Activated CD4-positive, CD25-positive, alpha-beta regulatory T cell (primary cell): ENCODE data around the gene PPP6R1.

Source experiments
- DNase-seq, 4 experiments: peaks; one replicate each; lab custom pipeline; 2025; lab: John Stamatoyannopoulos, UW

Gene PPP6R1

DNA sequence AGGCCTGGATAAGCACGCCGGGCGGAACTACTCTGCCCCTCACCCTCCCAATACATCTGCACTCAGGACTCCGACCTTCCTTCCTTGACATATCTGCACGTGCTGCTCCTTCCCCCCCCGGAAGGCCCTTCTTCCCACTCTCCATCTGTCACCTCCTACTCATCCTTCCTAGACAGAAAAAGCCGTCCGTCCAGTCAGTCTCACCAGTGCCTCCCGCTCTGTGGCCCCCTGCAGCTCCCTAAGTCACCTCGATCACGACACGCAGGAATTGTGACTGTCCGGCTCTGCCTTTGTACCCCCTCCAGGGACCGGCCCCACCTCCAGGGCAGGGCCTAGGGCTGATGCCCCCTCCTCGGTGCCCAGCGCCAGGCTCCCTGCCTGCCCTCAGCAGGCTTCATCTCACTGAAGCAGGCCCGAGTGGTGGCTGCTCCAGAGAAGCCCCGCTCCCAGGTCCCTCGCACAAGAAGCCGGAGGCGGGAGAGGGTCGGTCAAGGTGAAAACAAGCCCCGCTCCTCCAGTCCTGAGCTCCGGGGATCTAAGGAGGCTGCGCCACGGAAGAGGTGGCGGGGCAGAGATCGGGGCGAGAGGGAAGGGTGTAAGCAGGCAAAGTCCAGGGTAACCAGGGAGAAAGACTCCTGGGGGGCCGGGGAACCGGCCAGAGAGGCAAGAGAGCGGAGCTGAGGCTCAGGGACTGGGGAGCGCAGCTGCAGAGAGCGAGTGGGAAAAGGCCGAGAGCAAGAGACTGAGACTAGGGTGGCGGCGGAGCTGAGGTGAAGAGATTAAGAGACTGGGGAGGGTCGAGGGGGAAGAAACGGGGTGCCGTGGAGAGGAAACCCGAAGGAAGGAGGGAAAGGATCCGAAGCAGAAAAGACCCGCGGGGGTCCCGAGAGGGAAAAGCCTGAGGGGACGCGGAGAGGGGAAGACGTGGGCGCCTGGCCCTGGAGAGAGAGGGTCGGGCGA is 1.1 kb downstream of the PPP6R1 start:
- DNase-seq = no peak

DNA sequence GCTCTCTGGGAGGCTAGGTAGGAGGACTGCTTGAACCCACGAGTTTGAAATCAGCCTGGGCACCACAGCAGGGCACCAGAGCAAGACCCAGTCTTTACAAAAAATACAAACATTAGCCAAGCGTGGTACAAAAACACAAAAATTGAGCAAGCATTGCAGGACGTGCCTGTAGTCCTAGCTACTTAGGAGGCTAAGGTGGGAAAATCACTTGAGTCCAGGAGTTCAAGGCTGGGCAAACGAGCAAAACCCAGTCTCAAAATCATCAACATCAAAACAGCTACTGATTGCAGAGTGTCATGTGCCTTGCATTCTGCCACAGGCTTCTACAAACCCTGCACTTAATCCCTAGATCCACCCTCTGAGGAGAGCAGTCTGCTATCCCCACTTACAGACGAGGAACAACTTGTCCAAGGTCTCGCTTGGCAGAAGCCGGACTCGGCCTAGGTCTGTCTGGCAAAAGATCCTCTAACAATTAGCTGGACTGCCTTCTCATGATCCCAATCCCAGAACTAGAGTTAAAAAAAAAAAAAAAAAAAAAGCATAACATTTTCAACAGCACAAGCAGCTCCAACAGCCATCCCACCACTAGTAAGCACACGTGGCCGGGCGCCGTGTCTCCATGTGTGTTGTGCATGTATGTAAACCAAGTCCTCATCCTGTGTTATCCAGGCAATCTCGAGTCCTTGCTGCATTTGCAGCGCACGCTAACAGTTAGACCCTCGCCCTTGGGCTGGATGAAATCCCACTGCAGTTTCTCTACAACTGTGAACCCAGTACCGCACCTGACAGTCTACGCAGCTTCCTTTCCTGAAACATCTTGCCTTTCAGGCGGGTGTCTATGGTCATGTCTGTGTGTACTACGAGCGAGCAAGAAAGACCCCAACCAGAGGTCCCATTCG is 2.0 kb downstream of the PPP6R1 start:
- no peak for DNase-seq

GRCh38 chr19:55255618-55256423 is 3.0 kb downstream of the PPP6R1 start:
- peak in 1 of 4 experiments; percentile 18 for DNase-seq

DNA sequence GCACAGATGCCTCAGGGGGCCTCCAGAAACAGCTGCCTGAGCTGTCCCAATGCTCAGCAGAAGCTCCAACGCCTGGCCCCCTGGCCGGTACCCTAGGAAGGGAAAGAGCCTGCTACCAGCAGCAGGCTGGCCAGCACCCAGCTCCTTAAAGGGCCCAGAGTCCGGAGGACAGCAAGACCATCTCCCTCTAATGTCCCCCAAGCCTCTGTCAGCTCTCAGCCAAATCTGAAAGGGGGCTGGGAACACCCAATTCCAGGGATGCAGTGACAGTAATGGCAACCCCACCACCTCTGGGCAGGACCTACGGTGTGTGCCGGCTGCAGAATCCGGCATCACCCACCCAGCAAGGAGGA is 4.2 kb downstream of the PPP6R1 start:
- DNase-seq = no peak

GRCh38 chr19:55253842-55254624 is 4.8 kb downstream of the PPP6R1 start:
- peak in 3 of 4 experiments; percentile 32 to 57 (median 41) for DNase-seq

DNA sequence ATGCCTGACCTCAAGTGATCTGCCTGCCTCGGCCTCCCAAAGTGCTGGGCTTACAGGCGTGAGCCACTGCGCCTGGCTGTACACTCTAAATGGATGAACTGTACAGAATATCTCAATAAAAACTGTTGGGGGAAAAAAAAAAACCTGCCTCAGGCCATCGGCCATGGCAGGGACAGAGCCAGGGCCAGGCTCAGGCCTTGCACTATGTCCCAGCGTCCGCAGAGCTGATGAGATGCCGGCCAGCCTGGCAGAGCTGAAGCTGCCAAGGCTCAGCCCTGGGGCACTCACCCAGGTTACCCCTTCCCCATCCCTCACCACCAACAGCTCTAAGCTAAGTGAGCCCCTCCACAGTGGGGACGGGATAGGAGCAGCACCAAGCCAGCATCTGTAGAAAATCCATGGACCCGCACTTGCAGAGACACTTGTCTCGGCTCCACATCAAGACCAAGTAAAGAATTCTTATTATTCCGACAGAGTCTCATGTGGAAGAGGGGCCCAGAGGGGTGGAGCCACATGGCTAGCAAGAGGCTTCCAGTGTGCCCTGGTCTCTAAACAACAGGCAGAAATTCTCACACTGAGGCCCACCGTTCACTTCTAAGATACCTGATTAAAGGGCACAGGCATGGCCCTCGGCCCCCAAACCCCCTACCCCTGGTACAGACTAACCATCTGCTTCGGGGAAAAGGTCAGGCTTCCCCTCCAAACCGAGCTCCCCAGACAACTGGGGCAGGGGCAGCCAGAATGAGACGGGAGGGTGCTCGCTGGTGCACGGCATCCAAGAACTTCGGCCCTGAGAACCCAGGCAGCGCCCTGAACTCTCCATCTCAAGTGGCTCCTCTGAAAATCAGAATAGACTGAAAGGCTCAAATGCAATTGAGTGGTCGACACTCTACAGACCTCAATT is 5.8 kb downstream of the PPP6R1 start:
- no peak for DNase-seq

GRCh38 chr19:55251341-55252081 is 7.3 kb downstream of the PPP6R1 start:
- no peak for DNase-seq

- DNase-seq = no peak
Measured at GRCh38 chr19:55250262-55251036, 8.4 kb downstream of the PPP6R1 start.

- no peak for DNase-seq
Measured at GRCh38 chr19:55249841-55250240, 9.0 kb downstream of the PPP6R1 start.

GRCh38 chr19:55248704-55249103 is 10.1 kb downstream of the PPP6R1 start:
- DNase-seq = no peak

DNA sequence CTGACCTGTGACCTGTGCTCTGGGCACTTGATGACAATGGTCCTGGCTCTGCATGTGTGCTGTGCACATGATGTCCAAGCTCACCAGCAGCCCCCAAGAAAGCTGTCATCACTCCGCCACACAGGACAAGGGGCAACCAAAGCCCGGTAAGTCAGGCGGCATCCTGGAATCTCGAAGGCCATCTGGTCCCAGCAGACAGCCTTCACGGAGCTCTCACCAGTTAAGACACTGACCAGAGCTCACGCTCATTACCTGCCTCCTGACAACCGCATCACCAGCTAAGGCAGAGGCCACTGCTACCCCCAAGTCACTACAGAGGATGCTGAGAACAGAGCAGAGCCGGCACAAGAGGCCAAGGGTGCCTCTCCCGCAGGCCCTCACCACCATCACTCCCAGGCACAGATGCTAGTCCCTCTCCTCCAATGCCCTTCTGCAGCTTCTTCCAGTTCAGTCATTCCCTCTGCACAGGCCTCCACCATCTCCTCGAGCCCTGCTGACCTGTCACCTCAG is 10.6 kb downstream of the PPP6R1 start:
- no peak for DNase-seq

- no peak for DNase-seq
Measured at GRCh38 chr19:55247621-55248099, 11.2 kb downstream of the PPP6R1 start.

GRCh38 chr19:55246462-55247451 is 12.1 kb downstream of the PPP6R1 start:
- no peak for DNase-seq

DNA sequence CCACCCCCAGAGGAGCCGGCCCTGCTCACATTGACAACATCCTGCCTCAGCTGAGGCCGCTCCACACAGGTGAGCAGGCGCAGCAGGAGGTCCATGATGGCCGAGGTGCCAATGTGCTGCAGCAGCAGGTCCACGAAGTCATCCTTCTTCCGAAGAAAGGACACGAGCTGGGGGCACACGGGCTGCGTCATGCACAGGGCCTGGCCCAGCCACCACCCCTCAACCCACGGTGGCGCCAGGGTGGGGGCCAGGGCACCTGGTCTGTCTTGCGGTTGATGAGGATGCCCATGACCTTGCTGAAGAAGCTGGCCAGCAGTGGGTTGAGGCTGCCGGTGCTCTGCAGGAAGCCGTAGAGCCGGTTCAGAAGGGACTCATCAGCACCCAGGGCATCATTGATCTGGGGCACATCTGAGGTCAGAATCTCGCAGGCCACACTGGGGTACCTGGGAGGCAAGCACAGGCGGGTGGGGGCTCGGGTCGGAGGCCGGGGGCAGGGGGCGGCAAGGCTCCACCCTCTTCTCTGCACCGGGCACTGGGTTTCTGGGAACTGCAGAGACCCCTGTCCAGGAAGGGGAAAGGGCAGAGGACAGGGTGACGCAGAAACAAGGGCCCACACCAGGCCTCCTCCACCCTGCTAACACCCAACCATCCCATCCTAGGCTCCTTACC is 13.4 kb downstream of the PPP6R1 start:
- no peak for DNase-seq

- no peak for DNase-seq
Measured at GRCh38 chr19:55244004-55244680, 14.7 kb downstream of the PPP6R1 start.

DNA sequence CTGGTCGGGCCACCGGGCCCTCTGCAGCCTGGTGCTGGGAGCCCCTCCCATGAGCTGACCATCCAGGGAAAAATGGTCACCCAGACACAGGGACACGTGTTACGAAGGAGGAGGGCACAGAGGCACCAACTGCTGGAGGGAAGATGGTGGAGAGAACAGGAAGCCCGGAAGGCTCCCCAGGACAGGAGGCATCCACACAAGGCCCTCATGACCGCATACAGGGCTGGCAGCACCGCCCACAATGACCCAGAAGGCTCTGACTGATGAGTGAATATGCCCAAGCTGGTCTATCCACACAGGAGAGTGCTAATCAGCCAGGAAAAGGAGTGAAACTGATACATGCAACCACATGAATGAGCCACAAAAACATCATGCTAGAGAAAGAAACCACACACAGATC is 16.3 kb downstream of the PPP6R1 start:
- no peak for DNase-seq
